RWPE2 (cell line): ENCODE results near the gene SPEF2.
A peak's percentile ranks its signal among the peaks of the same experiment; 100 is the strongest.
"Not testable (repeated sequence)": the region's sequence is repeated elsewhere in the genome, so short reads cannot be mapped to it uniquely, and the experiment has no call there.

Experiments used
- ATAC-seq: fragments of 200-7000 bp; cut with Tn5 transposase; 3 replicates; pipeline ENCODE4 v1.9.1; 2021; ENCODE audit warnings: low read depth
- DNase-seq: peaks from one replicate; pipeline ENCODE4 v3.0.0-alpha.2; 2020; ENCODE audit warnings: low spot score
- H3K27ac ChIP-seq: fragments of 450-650 bp; 2 replicates; pipeline ENCODE4 v1.5.1; 2017; ENCODE audit warnings: mild to moderate bottlenecking; ENCODE audit not compliant: poor library complexity, severe bottlenecking
- H3K27me3 ChIP-seq: fragments of 250-450 bp; sonication (Bioruptor Pico); 2 replicates; pipeline ENCODE4 v1.5.1; 2021; ENCODE audit warnings: mild to moderate bottlenecking, moderate library complexity; ENCODE audit not compliant: insufficient read depth, poor library complexity, severe bottlenecking
- H3K36me3 ChIP-seq: fragments of 250-450 bp; sonication (Bioruptor Pico); 2 replicates; pipeline ENCODE4 v1.5.1; 2020; ENCODE audit warnings: low read depth, mild to moderate bottlenecking, moderate library complexity
- H3K4me1 ChIP-seq: fragments of 250-450 bp; sonication (Bioruptor Pico); 2 replicates; pipeline ENCODE4 v1.5.1; 2021; ENCODE audit warnings: mild to moderate bottlenecking, moderate library complexity; ENCODE audit not compliant: insufficient read depth, poor library complexity, severe bottlenecking
- H3K4me3 ChIP-seq: fragments of 250-450 bp; sonication (Bioruptor Pico); 2 replicates; pipeline ENCODE4 v1.5.1; 2021; ENCODE audit warnings: mild to moderate bottlenecking, moderate library complexity; ENCODE audit not compliant: severe bottlenecking
- H3K9me3 ChIP-seq: fragments of 250-450 bp; sonication (Bioruptor Pico); 2 replicates; pipeline ENCODE4 v1.5.1; 2021; ENCODE audit warnings: mild to moderate bottlenecking, moderate library complexity; ENCODE audit not compliant: severe bottlenecking
- TF ChIP-seq, protein P1 (sequence below): fragments of 450-650 bp; IDR thresholded peaks from one replicate; pipeline ENCODE4 v1.5.1; 2017; ENCODE audit warnings: mild to moderate bottlenecking, moderate library complexity; ENCODE audit not compliant: poor library complexity, severe bottlenecking

SPEF2 gene

DNA sequence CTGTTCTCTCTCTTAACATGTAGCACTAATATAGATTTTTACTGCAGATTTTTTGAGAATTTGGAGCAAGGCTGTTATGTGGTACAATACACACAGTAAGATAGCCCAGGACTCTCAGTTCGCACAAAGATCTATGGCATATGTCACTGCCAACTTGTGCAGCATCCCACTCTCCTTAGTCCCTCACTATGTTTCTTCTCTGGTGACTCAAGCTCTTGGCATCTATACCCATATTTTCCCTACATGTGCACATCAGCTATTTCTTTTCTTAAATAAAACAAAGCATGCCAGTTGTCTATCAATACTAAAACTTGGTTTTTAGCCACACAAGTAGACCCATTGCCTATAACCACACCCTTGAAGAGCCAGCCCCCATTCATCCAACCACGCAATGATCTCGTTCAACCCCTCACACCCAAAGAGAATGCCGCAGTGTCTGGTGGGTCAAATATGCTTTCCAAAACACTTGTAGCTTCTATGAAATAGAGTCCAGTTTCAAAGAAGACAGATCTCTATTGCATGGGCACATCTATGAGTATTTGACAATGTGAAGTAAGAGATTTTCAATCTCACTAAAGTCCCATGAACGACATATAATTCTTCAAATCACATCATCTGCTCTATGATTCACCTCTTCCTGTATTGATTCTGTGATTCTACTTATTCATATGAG is 220.8 kb downstream of the SPEF2 start:
- DNase-seq (no peak), ATAC-seq (peak; percentile 49; the same call in 1 of the 3 replicates)
- peaks cover 6% of the 10 kb centered on the region for H3K4me1 ChIP-seq
- H3K4me3 ChIP-seq: no peak overlapping the region
- H3K9me3 ChIP-seq: peaks cover 10% of the 10 kb centered on the region
- H3K27ac ChIP-seq: no peak overlapping the region
- no peaks in the 10 kb centered on the region for H3K27me3 ChIP-seq
- H3K36me3 ChIP-seq: no peaks in the 10 kb centered on the region
- TF ChIP-seq, protein P1, sequence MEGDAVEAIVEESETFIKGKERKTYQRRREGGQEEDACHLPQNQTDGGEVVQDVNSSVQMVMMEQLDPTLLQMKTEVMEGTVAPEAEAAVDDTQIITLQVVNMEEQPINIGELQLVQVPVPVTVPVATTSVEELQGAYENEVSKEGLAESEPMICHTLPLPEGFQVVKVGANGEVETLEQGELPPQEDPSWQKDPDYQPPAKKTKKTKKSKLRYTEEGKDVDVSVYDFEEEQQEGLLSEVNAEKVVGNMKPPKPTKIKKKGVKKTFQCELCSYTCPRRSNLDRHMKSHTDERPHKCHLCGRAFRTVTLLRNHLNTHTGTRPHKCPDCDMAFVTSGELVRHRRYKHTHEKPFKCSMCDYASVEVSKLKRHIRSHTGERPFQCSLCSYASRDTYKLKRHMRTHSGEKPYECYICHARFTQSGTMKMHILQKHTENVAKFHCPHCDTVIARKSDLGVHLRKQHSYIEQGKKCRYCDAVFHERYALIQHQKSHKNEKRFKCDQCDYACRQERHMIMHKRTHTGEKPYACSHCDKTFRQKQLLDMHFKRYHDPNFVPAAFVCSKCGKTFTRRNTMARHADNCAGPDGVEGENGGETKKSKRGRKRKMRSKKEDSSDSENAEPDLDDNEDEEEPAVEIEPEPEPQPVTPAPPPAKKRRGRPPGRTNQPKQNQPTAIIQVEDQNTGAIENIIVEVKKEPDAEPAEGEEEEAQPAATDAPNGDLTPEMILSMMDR: no peak

DNA sequence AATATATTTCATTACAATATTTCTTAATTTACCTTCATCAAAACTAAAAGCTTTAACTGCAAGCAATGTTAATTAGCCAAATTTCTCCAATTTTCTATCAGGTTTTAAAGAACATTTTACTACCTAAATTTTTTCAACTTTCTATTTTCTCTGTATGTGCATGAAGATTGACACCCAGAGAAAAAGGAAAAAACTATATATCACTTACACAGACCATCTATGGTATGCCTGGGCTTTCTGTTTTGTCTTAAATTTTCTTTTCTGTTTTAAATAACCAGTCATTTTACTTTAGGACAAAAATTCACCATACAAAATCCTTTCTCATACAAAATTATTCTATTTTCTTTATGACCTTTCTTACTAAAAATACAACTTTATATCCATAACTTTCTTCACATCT is 225.2 kb downstream of the SPEF2 start:
- TF ChIP-seq, protein P1: no peak
- Histone ChIP-seq H3K36me3 (no peaks in the 10 kb centered on the region), H3K4me3 (no peak overlapping the region), H3K27me3 (no peaks in the 10 kb centered on the region), H3K9me3 (peaks cover 32% of the 10 kb centered on the region), H3K27ac (no peak overlapping the region), H3K4me1 (peaks cover 7% of the 10 kb centered on the region)
- ATAC-seq: no peak
- DNase-seq: no peak

- not testable (repeated sequence) for H3K4me3 ChIP-seq, DNase-seq, H3K4me1 ChIP-seq, H3K27ac ChIP-seq, H3K27me3 ChIP-seq, ATAC-seq, H3K36me3 ChIP-seq
- peaks cover 32% of the 10 kb centered on the region for H3K9me3 ChIP-seq
Observed at GRCh38 chr5:35845508-35845907, 227.8 kb downstream of the SPEF2 start.

DNA sequence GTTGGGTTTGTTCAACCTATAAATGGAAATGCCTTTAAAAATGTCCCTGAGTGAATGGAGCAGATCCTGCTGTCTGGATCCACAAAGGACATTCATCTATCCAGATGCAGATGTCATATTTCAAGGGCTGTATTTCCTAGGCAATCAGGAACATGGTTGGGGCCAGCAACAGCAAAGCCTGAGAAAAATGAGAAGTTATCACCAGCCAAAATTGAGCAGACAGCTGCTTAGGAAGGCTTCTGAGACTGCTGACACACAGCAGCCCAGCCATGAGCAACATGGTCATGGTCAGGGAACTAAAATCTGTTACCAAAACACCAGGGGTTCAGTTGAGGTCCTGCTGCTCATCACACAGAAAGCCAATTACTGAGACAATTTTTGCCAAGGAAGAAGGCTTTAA is 229.8 kb downstream of the SPEF2 start:
- peaks cover 30% of the 10 kb centered on the region for H3K9me3 ChIP-seq
- no peak overlapping the region for H3K27ac ChIP-seq
- H3K4me1 ChIP-seq: peaks cover 4% of the 10 kb centered on the region
- no peaks in the 10 kb centered on the region for H3K36me3 ChIP-seq
- H3K27me3 ChIP-seq: no peaks in the 10 kb centered on the region
- TF ChIP-seq, protein P1: no peak
- no peak for DNase-seq
- no peak for ATAC-seq
- H3K4me3 ChIP-seq: no peak overlapping the region

GRCh38 chr5:35847961-35848360 is 230.3 kb downstream of the SPEF2 start:
- H3K36me3 ChIP-seq: no peaks in the 10 kb centered on the region
- no peaks in the 10 kb centered on the region for H3K27me3 ChIP-seq
- TF ChIP-seq, protein P1: no peak
- DNase-seq (no peak), ATAC-seq (no peak)
- H3K9me3 ChIP-seq: peaks cover 27% of the 10 kb centered on the region
- no peak overlapping the region for H3K27ac ChIP-seq
- peaks cover 7% of the 10 kb centered on the region for H3K4me1 ChIP-seq
- H3K4me3 ChIP-seq: no peak overlapping the region
